Upper lobe of left lung (tissue), 4 donors: ENCODE results near the gene POC1B.

Experiments used
- POLR2A ChIP-seq, 4 donors: fragments of 450-650 bp; IDR thresholded peaks; one replicate each; pipeline ENCODE4 v1.5.1; 2016 to 2017; ENCODE audit warnings: antibody characterized with exemption in 4 of 4, mild to moderate bottlenecking in 2 of 4
- TF ChIP-seq, protein P1 (sequence below), 6 experiments: fragments of 450-650 bp in 4 of 6; fragments of 200-600 bp in 2 of 6; sonication (generic) in 2 of 6; IDR thresholded peaks; one replicate each; pipeline ENCODE4 v1.5.1; 2016 to 2019; ENCODE audit warnings: antibody characterized with exemption in 6 of 6

DNA sequence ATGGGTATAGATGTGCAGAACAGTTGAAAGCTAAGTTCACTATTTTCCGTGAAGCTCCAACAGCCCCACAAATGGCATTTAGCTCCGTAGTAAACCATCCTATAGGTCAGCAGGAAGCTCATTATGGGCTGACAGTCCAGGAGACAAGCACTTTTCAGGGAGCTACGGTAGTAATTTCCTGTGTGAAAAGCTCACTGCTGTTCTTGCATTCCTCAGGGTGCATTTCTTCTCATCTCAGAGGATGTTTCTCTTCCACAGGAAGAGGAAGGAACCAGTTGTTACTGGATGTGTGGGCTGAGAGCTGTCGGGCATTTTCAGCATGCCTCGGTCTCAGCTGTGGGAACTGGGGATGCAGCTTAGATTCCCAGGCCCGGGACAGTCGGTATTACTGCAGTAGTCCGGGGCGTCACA, 74.0 kb downstream of the POC1B start:
- TF ChIP-seq, protein P1, sequence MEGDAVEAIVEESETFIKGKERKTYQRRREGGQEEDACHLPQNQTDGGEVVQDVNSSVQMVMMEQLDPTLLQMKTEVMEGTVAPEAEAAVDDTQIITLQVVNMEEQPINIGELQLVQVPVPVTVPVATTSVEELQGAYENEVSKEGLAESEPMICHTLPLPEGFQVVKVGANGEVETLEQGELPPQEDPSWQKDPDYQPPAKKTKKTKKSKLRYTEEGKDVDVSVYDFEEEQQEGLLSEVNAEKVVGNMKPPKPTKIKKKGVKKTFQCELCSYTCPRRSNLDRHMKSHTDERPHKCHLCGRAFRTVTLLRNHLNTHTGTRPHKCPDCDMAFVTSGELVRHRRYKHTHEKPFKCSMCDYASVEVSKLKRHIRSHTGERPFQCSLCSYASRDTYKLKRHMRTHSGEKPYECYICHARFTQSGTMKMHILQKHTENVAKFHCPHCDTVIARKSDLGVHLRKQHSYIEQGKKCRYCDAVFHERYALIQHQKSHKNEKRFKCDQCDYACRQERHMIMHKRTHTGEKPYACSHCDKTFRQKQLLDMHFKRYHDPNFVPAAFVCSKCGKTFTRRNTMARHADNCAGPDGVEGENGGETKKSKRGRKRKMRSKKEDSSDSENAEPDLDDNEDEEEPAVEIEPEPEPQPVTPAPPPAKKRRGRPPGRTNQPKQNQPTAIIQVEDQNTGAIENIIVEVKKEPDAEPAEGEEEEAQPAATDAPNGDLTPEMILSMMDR (IDR thresholded peaks at IDR 0.05), result no peak
- TF ChIP-seq POLR2A (IDR thresholded peaks at IDR 0.05), result no peak
